HG03064 (cell line): ENCODE results near the gene ANO9.
"Not testable (repeated sequence)": the region's sequence is repeated elsewhere in the genome, so short reads cannot be mapped to it uniquely, and the experiment has no call there.

Experiments used
- ATAC-seq: cut with Tn5 transposase; IDR thresholded peaks from one replicate; pipeline ENCODE4 v1.9.1; 2021; ENCODE audit warnings: low read depth; ENCODE audit not compliant: unreplicated experiment

Gene ANO9

GRCh38 chr11:471468-472145 lies 29.8 kb upstream of the ANO9 start:
- no peak for ATAC-seq

- no peak for ATAC-seq
These were observed 28.1 kb upstream of the ANO9 start for GRCh38 chr11:469684-470560.

- not testable (repeated sequence) for ATAC-seq
These were observed 27.3 kb upstream of the ANO9 start for GRCh38 chr11:469026-469683.

- no peak for ATAC-seq
These were observed 26.7 kb upstream of the ANO9 start for GRCh38 chr11:468493-468892.

- no peak for ATAC-seq
These were observed 26.2 kb upstream of the ANO9 start for GRCh38 chr11:468036-468435.

GRCh38 chr11:465896-466530 lies 24.2 kb upstream of the ANO9 start:
- ATAC-seq: no peak

- ATAC-seq: no peak
These were observed 22.5 kb upstream of the ANO9 start for GRCh38 chr11:464316-464715.

GRCh38 chr11:462107-462890 lies 20.5 kb upstream of the ANO9 start:
- no peak for ATAC-seq

GRCh38 chr11:461626-462025 lies 19.8 kb upstream of the ANO9 start:
- no peak for ATAC-seq

- ATAC-seq: no peak
These were observed 18.8 kb upstream of the ANO9 start for GRCh38 chr11:460331-461199.

- no peak for ATAC-seq
These were observed 17.9 kb upstream of the ANO9 start for GRCh38 chr11:459511-460220.

GRCh38 chr11:457111-457760 lies 15.4 kb upstream of the ANO9 start:
- ATAC-seq: no peak

- ATAC-seq: no peak
These were observed 14.7 kb upstream of the ANO9 start for GRCh38 chr11:456533-456932.

- no peak for ATAC-seq
These were observed 13.8 kb upstream of the ANO9 start for GRCh38 chr11:455566-456147.

GRCh38 chr11:454801-455565 lies 13.2 kb upstream of the ANO9 start:
- ATAC-seq: no peak

GRCh38 chr11:454043-454442 lies 12.2 kb upstream of the ANO9 start:
- ATAC-seq: no peak

- ATAC-seq: no peak
These were observed 11.8 kb upstream of the ANO9 start for GRCh38 chr11:453564-453963.
